ENCODE measurements around the gene SMYD3. TPM values are rescaled to one million over a fixed set of nuclear protein-coding genes. Genes with fewer than 3 reads are reported as not detected.

Gene SMYD3
- total RNA-seq, 4 donors from 2014 or later = 33.7 to 105 (median 51.4) TPM

DNA sequence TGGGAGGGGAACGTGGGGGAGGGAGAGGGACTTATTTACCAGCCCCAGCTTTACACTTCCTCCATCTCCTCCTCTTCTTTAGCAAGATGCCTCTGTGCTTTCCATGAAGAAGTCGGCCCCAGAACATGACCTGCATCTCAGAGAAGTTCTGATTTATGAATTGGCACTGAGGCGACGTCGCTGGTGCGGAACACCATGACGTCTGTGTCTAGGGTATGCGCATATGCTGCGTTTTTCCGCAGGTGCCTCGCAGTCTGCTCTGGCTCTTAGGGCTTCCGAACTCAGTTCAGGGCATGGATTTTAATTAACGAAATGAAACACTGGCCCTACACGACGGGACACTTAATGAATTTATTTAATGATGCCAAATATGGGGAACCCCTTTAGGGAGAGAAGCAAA lies 510.3 kb downstream of the SMYD3 start:
- no peak for DNase-seq

DNA sequence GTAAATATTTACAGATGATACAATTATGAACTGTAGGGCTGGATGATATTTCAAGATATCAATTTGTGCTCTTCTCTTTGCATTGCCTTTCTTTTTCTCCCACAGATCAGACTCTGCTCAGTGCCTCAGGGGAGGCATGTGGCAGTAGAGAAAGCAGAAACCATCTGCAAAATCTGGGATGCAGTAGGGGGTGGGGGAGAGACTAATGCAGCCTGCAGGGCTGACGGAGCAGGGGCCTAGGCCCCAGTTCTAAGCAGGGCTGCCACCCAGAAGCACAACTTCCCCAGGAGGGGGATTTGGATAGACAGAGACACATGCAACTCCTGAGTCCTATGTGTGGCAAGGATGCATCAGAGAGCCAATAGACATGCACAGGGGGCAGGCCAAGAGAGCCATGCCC lies 511.6 kb downstream of the SMYD3 start:
- H3K9me3 ChIP-seq = no peaks in the 10 kb centered on the region
- intact Hi-C loops (cut with DNase I) = no loop called here
- WGBS, 2 donors = 100% methylated on average over 1 of the region's 1 CpG
- no peaks in the 10 kb centered on the region for H3K27me3 ChIP-seq
- TF ChIP-seq, protein P1, sequence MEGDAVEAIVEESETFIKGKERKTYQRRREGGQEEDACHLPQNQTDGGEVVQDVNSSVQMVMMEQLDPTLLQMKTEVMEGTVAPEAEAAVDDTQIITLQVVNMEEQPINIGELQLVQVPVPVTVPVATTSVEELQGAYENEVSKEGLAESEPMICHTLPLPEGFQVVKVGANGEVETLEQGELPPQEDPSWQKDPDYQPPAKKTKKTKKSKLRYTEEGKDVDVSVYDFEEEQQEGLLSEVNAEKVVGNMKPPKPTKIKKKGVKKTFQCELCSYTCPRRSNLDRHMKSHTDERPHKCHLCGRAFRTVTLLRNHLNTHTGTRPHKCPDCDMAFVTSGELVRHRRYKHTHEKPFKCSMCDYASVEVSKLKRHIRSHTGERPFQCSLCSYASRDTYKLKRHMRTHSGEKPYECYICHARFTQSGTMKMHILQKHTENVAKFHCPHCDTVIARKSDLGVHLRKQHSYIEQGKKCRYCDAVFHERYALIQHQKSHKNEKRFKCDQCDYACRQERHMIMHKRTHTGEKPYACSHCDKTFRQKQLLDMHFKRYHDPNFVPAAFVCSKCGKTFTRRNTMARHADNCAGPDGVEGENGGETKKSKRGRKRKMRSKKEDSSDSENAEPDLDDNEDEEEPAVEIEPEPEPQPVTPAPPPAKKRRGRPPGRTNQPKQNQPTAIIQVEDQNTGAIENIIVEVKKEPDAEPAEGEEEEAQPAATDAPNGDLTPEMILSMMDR (IDR thresholded peaks at IDR 0.05) = no peak
- TF ChIP-seq POLR2A (IDR thresholded peaks at IDR 0.05) = no peak
- H3K27ac ChIP-seq = no peak overlapping the region
- H3K4me1 ChIP-seq = peaks cover 3 to 9% of the 10 kb centered on the region in 2 donors
- DNase-seq = no peak
- no peaks in the 10 kb centered on the region for H3K36me3 ChIP-seq
- no peak overlapping the region for H3K4me3 ChIP-seq (replicated peaks in 1 of 3)

More for the DNA sequence above, 510.3 kb downstream of the SMYD3 start:
- Histone ChIP-seq H3K4me1 (peaks cover 3 to 9% of the 10 kb centered on the region in 2 donors), H3K9me3 (no peaks in the 10 kb centered on the region), H3K27ac (no peak overlapping the region), H3K4me3 (replicated peaks in 1 of 3) (no peak overlapping the region), H3K36me3 (no peaks in the 10 kb centered on the region), H3K27me3 (no peaks in the 10 kb centered on the region)
- TF ChIP-seq, protein P1 (IDR thresholded peaks at IDR 0.05) = no peak
- no peak for TF ChIP-seq POLR2A (IDR thresholded peaks at IDR 0.05)
- WGBS, 2 donors = 86 to 89% methylated on average over 15 of the region's 15 CpGs
- intact Hi-C loops (cut with DNase I) = no loop called here

DNA sequence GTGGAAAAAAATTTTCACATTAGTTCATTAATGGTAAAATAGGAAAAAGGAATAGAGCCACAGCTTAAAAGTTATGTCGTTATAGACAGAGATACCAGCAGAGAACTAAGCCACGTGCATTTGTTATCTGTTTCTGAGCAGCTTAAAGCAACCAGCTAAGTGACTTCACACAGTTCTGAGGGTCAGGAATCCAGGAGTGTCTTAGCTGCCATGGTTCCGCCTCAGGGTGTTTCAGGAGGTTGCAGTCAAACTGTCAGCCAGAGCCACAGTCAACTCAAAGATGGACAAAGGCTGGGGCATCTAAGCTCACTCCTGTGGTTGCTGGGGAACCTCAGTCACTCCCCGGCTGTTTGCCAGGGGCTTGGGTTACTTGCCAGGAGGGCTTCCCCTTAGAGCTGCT lies 515.8 kb downstream of the SMYD3 start:
- intact Hi-C loops (cut with DNase I) = no loop called here
- 68 to 72% methylated on average over 4 of the region's 4 CpGs for WGBS, 2 donors

DNA sequence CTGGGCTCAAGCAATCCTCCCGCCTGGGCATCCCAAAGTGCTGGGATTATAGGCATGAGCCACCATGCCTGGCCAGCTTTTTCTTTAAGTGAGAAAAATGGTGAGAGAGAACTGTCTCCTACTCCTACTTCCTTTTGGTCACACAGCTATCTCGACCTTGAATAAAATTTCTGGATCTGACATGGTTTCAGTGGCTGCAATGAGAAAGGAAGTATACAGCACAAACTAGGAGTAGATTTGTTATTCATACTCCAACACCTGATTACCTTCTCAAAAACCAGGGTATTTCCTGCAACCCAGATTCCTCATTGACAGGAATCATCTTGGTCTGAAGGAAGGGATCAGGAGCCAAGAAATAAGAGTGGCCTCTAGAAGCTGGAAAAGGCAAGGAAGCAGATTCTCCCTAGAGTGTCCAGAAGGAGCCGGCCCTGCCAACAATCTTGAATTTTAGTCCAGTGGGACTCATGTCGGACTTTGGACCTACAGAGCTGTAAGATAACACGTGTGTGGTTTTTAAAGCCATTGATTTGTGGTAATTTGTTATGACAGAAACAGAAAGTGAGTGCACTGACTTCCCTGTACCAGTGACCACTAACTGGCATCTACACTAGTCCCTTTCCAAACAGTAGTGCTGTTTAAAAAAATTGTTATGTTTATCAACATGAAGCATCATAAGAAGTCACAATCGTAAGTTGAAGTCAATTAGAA lies 516.6 kb downstream of the SMYD3 start:
- no peak for DNase-seq
- Histone ChIP-seq H3K9me3 (no peaks in the 10 kb centered on the region), H3K4me1 (no peaks in the 10 kb centered on the region), H3K27ac (no peak overlapping the region), H3K36me3 (no peaks in the 10 kb centered on the region), H3K4me3 (replicated peaks in 1 of 3) (no peak overlapping the region), H3K27me3 (no peaks in the 10 kb centered on the region)
- 77% methylated on average over 6 of the region's 6 CpGs for WGBS, 2 donors
- TF ChIP-seq POLR2A (IDR thresholded peaks at IDR 0.05) = no peak
- TF ChIP-seq, protein P1 (IDR thresholded peaks at IDR 0.05) = no peak
- intact Hi-C loops (cut with DNase I) = no loop called here

More for the DNA sequence above, 515.8 kb downstream of the SMYD3 start:
- DNase-seq = no peak
- Histone ChIP-seq H3K4me1 (no peaks in the 10 kb centered on the region), H3K36me3 (no peaks in the 10 kb centered on the region), H3K4me3 (replicated peaks in 1 of 3) (no peak overlapping the region), H3K27me3 (no peaks in the 10 kb centered on the region), H3K9me3 (no peaks in the 10 kb centered on the region), H3K27ac (no peak overlapping the region)
- no peak for TF ChIP-seq POLR2A (IDR thresholded peaks at IDR 0.05)
- TF ChIP-seq, protein P1 (IDR thresholded peaks at IDR 0.05) = no peak

DNA sequence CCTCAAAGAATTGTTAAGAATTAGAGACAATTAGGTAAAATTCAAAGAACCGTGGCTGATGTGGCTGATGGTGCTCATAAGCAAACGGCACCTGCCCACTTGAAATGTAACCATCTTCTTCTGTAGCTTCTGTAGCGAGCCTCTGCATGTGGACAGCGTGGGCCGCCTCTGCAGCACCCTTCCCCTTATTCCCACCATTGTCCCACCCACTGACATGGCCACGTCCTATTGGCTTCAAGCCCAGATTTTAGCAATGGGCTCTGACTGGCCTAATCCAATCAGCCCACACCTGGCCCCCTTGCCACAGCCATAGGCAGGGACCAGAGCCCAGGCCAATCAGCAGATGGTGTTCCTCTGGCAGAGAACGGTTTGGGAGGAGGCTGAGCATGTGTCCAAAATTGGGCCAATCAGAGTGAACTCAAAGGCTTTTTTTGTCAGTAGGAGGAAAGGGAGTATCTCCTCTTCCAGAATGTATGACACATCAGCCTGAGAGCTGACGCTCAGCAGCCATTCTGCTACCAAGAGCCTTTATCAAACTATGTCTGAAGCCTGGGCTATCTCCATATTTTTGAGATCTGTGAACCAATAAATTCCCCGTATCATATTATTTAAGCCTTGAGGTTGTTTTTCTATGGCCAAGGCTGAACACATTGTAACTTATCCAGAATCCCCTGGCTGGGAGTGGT lies 518.5 kb downstream of the SMYD3 start:
- Histone ChIP-seq H3K4me1 (no peaks in the 10 kb centered on the region), H3K4me3 (replicated peaks in 1 of 3) (no peak overlapping the region), H3K9me3 (no peaks in the 10 kb centered on the region), H3K36me3 (no peaks in the 10 kb centered on the region), H3K27ac (no peak overlapping the region), H3K27me3 (no peaks in the 10 kb centered on the region)
- intact Hi-C loops (cut with DNase I) = no loop called here
- DNase-seq = no peak
- 88 to 91% methylated on average over 9 of the region's 9 CpGs for WGBS, 2 donors
- TF ChIP-seq POLR2A (IDR thresholded peaks at IDR 0.05) = no peak
- TF ChIP-seq, protein P1 (IDR thresholded peaks at IDR 0.05) = no peak
